HCT116 (cell line): Measurements from ENCODE around the gene PHOSPHO2.

Source experiments
- CTCF ChIP-seq, 3 experiments: fragments of 200-600 bp in 1 of 3; sonication (generic) in 1 of 3; IDR thresholded peaks in 2 of 3; conservative IDR thresholded peaks in 1 of 3; 2 replicates each; pipeline ENCODE4 v1.5.1; 2012 to 2017; ENCODE audit warnings: low read depth in 2 of 3, low read length in 2 of 3, antibody characterized with exemption in 1 of 3, borderline replicate concordance in 1 of 3, control low read depth in 1 of 3, mild to moderate bottlenecking in 1 of 3, mixed read lengths in 1 of 3, mixed run types in 1 of 3, moderate library complexity in 1 of 3; ENCODE audit not compliant: insufficient read depth in 1 of 3
- MAX ChIP-seq: IDR thresholded peaks from 2 replicates; pipeline ENCODE4 v1.6.1; 2012
- POLR2A ChIP-seq: IDR thresholded peaks from 2 replicates; pipeline ENCODE4 v1.7.0; 2011; ENCODE audit warnings: borderline replicate concordance; ENCODE audit not compliant: insufficient read depth, insufficient read length; ENCODE audit errors: extremely low read depth

- TF ChIP-seq CTCF (IDR thresholded peaks at IDR 0.05 in 2 of 3, conservative IDR thresholded peaks at IDR 0.05 in 1 of 3; ENCODE audit: borderline replicate concordance in 1 of 3, insufficient read depth in 1 of 3, low read depth in 2 of 3, low read length in 2 of 3) (no peak), POLR2A (no peak), MAX (no peak)
Measured at GRCh38 chr2:169732075-169732474, 37.8 kb downstream of the PHOSPHO2 start.
